H1 (cell line): Measurements from ENCODE around the gene ZFHX2. TPM values are rescaled to one million over a fixed set of nuclear protein-coding genes. Genes with fewer than 3 reads are reported as not detected.

ENCODE experiments used
- CTCF ChIA-PET: fragments of 300-600 bp; sonication (Branson Sonifier 250); formaldehyde crosslinking; loops from one replicate; lab custom pipeline; 2021; ENCODE audit not compliant: partially characterized antibody; lab: Charles Lee
- POLR2A ChIA-PET: fragments of 300-600 bp; sonication (Branson Sonifier 250); formaldehyde crosslinking; loops from one replicate; lab custom pipeline; 2021; ENCODE audit warnings: inconsistent platforms; ENCODE audit not compliant: partially characterized antibody; lab: Charles Lee
- DNase-seq, 2 experiments: peaks; one replicate each; pipeline versions ENCODE4 v3.0.0 to v3.0.0-alpha.2; 2010 to 2022; ENCODE audit warnings: low spot score in 2 of 2, low read depth in 1 of 2, mixed read lengths in 1 of 2
- FAIRE-seq: peaks from 2 replicates; lab custom pipeline; 2011; peaks lifted over from hg19 to GRCh38; lab: Jason Lieb, UNC
- H2AFZ ChIP-seq: 2 replicates; pipeline ENCODE4 v1.8.1; 2012; ENCODE audit warnings: low read length, inconsistent platforms
- H2AK5ac ChIP-seq: 2 replicates; pipeline ENCODE4 v1.6.1; 2013; ENCODE audit warnings: low read depth, low read length
- H2BK120ac ChIP-seq: replicated peaks from 2 replicates; pipeline ENCODE3; 2013; ENCODE audit warnings: low read depth, low read length, inconsistent platforms
- H2BK12ac ChIP-seq: 2 replicates; pipeline ENCODE4 v1.6.1; 2013; ENCODE audit warnings: low read depth, low read length
- H2BK15ac ChIP-seq: 2 replicates; pipeline ENCODE4 v1.6.1; 2013; ENCODE audit warnings: low read length
- H2BK20ac ChIP-seq: 2 replicates; pipeline ENCODE4 v1.6.1; 2013; ENCODE audit warnings: low read length
- H2BK5ac ChIP-seq: 2 replicates; pipeline ENCODE4 v1.6.1; 2013; ENCODE audit warnings: low read depth, low read length
- H3K14ac ChIP-seq: 2 replicates; pipeline ENCODE4 v1.6.1; 2013; ENCODE audit warnings: inconsistent platforms; ENCODE audit not compliant: insufficient read length
- H3K18ac ChIP-seq: 2 replicates; pipeline ENCODE4 v1.6.1; 2013; ENCODE audit warnings: low read length; ENCODE audit errors: extremely low read depth
- H3K23ac ChIP-seq: 2 replicates; pipeline ENCODE4 v1.6.1; 2013; ENCODE audit warnings: inconsistent platforms; ENCODE audit not compliant: insufficient read length
- H3K23me2 ChIP-seq: 2 replicates; pipeline ENCODE4 v1.6.1; 2013; ENCODE audit warnings: low read depth, low read length
- H3K27ac ChIP-seq: 2 replicates; pipeline ENCODE4 v1.6.1; 2011; ENCODE audit warnings: low read depth, low read length, inconsistent platforms
- H3K27me3 ChIP-seq, 4 experiments: replicated peaks in 1 of 4; 1 replicate in 1 of 4; 2 replicates in 3 of 4; pipeline versions ENCODE4 v1.6.1 to v1.8.1; 2011 to 2013; ENCODE audit warnings: low read length in 3 of 4, mild to moderate bottlenecking in 3 of 4, inconsistent platforms in 2 of 4, mixed read lengths in 2 of 4, moderate library complexity in 1 of 4; ENCODE audit not compliant: control insufficient read depth in 3 of 4, insufficient read depth in 3 of 4; ENCODE audit errors: extremely low read depth in 1 of 4
- H3K36me3 ChIP-seq, 4 experiments: 2 replicates each; pipeline versions ENCODE4 v1.6.1 to v1.8.1; 2011 to 2013; ENCODE audit warnings: mild to moderate bottlenecking in 4 of 4, low read length in 3 of 4, moderate library complexity in 2 of 4, control low read depth in 1 of 4, inconsistent platforms in 1 of 4; ENCODE audit not compliant: insufficient read depth in 4 of 4, control insufficient read depth in 2 of 4
- H3K4ac ChIP-seq: replicated peaks from 2 replicates; pipeline ENCODE3; 2013; ENCODE audit warnings: low read length, low read depth, mixed read lengths, inconsistent platforms; ENCODE audit not compliant: insufficient read length
- H3K4me1 ChIP-seq, 4 experiments: replicated peaks in 1 of 4; 1 replicate in 1 of 4; 2 replicates in 3 of 4; pipeline versions ENCODE4 v1.6.1 to v1.8.1; 2011 to 2013; ENCODE audit warnings: low read length in 3 of 4, inconsistent platforms in 2 of 4, mixed read lengths in 1 of 4; ENCODE audit not compliant: insufficient read depth in 4 of 4, control insufficient read depth in 3 of 4
- H3K4me2 ChIP-seq, 2 experiments: 2 replicates each; pipeline versions ENCODE4 v1.6.1 to v1.8.1; 2011 to 2013; ENCODE audit warnings: low read depth in 2 of 2, low read length in 2 of 2, control low read depth in 1 of 2, inconsistent platforms in 1 of 2, mild to moderate bottlenecking in 1 of 2; ENCODE audit not compliant: insufficient read depth in 1 of 2
- H3K4me3 ChIP-seq, 4 experiments: fragments of 200-600, 300-600 bp in 1 of 4; sonication (generic), shearing (Covaris generic), sonication (Bioruptor Twin) in 1 of 4; 2 replicates each; pipeline versions ENCODE4 v1.5.1 to v1.8.1; 2011 to 2016; ENCODE audit warnings: low read length in 4 of 4, low read depth in 3 of 4, control low read depth in 2 of 4, inconsistent platforms in 2 of 4, mild to moderate bottlenecking in 2 of 4, mixed read lengths in 1 of 4, moderate library complexity in 1 of 4; ENCODE audit not compliant: insufficient read depth in 2 of 4; ENCODE audit errors: extremely low read depth in 1 of 4
- H3K56ac ChIP-seq: replicated peaks from 2 replicates; pipeline ENCODE3; 2013; ENCODE audit warnings: low read depth, mild to moderate bottlenecking, mixed read lengths, low read length, inconsistent platforms; ENCODE audit not compliant: insufficient read length
- H3K79me1 ChIP-seq: 2 replicates; pipeline ENCODE4 v1.6.1; 2013; ENCODE audit warnings: low read depth, low read length, control low read depth
- H3K79me2 ChIP-seq, 2 experiments: 2 replicates each; pipeline versions ENCODE4 v1.6.1 to v1.8.1; 2012 to 2013; ENCODE audit warnings: low read length in 2 of 2, mild to moderate bottlenecking in 2 of 2, inconsistent platforms in 1 of 2; ENCODE audit not compliant: insufficient read depth in 2 of 2, control insufficient read depth in 1 of 2
- H3K9ac ChIP-seq, 4 experiments: replicated peaks in 1 of 4; 1 replicate in 1 of 4; 2 replicates in 3 of 4; pipeline versions ENCODE4 v1.6.1 to v1.8.1; 2011 to 2013; ENCODE audit warnings: low read depth in 3 of 4, low read length in 3 of 4, control low read depth in 2 of 4, mild to moderate bottlenecking in 2 of 4, moderate library complexity in 2 of 4, inconsistent platforms in 1 of 4; ENCODE audit errors: extremely low read depth in 1 of 4
- H3K9me3 ChIP-seq, 2 experiments: 2 replicates each; pipeline versions ENCODE4 v1.6.1 to v1.8.1; 2012 to 2013; ENCODE audit warnings: mild to moderate bottlenecking in 2 of 2, moderate library complexity in 2 of 2, control low read depth in 1 of 2, inconsistent platforms in 1 of 2, low read depth in 1 of 2, low read length in 1 of 2, mixed read lengths in 1 of 2; ENCODE audit not compliant: insufficient read depth in 2 of 2
- H4K20me1 ChIP-seq, 2 experiments: replicated peaks in 1 of 2; 2 replicates each; pipeline versions ENCODE3 to v1.8.1; 2011 to 2013; ENCODE audit warnings: inconsistent platforms in 2 of 2, low read length in 2 of 2, mild to moderate bottlenecking in 1 of 2; ENCODE audit not compliant: insufficient read depth in 2 of 2, control insufficient read depth in 1 of 2
- H4K5ac ChIP-seq: 2 replicates; pipeline ENCODE4 v1.6.1; 2013; ENCODE audit warnings: low read length, low read depth, mixed read lengths, inconsistent platforms; ENCODE audit not compliant: insufficient read length
- H4K8ac ChIP-seq: 2 replicates; pipeline ENCODE4 v1.8.0; 2013; ENCODE audit warnings: mild to moderate bottlenecking, moderate library complexity, low read length, inconsistent platforms; ENCODE audit not compliant: insufficient read depth; ENCODE audit errors: extremely low read depth
- H4K91ac ChIP-seq: replicated peaks from 2 replicates; pipeline ENCODE3; 2013; ENCODE audit warnings: low read length, mixed read lengths, inconsistent platforms; ENCODE audit not compliant: insufficient read length
- ASH2L ChIP-seq: fragments of 200-600, 300-600 bp; sonication (generic); IDR thresholded peaks from one replicate; pipeline ENCODE4 v1.7.1; 2017; ENCODE audit warnings: low read length
- CBX5 ChIP-seq: fragments of 300-800, 300-1000 bp; sonication (generic); IDR thresholded peaks from 2 replicates; pipeline ENCODE4 v1.7.1; 2016; ENCODE audit warnings: antibody characterized with exemption, low read length, low read depth
- CHD2 ChIP-seq: IDR thresholded peaks from 2 replicates; pipeline ENCODE4 v1.6.1; 2012; ENCODE audit warnings: low read length, improper control_type of control experiment
- JUND ChIP-seq: IDR thresholded peaks from 2 replicates; pipeline ENCODE4 v1.6.1; 2011; ENCODE audit warnings: mild to moderate bottlenecking, improper control_type of control experiment, low read length
- MAFK ChIP-seq: IDR thresholded peaks from 2 replicates; pipeline ENCODE4 v1.6.1; 2012; ENCODE audit warnings: low read depth, mild to moderate bottlenecking, improper control_type of control experiment, low read length
- NANOG ChIP-seq: IDR thresholded peaks from 2 replicates; pipeline ENCODE4 v1.6.1; 2011; ENCODE audit warnings: low read length, low read depth, mild to moderate bottlenecking, inconsistent platforms; ENCODE audit not compliant: insufficient read depth, poor library complexity, severe bottlenecking
- PHF8 ChIP-seq: fragments of 200-600 bp; sonication (generic); conservative IDR thresholded peaks from 2 replicates; pipeline ENCODE4 v1.7.1; 2012; ENCODE audit warnings: low read depth, mild to moderate bottlenecking, inconsistent platforms, low read length, moderate library complexity
- POLR2A ChIP-seq, 2 experiments: IDR thresholded peaks; 1 replicate in 1 of 2; 2 replicates in 1 of 2; pipeline ENCODE4 v1.6.1; 2011; ENCODE audit warnings: low read depth in 2 of 2, low read length in 2 of 2, mild to moderate bottlenecking in 2 of 2; ENCODE audit errors: control extremely low read depth in 1 of 2
- POLR2AphosphoS5 ChIP-seq: IDR thresholded peaks from 2 replicates; pipeline ENCODE4 v1.6.1; 2011; ENCODE audit warnings: low read depth, low read length
- SP2 ChIP-seq: IDR thresholded peaks from 2 replicates; pipeline ENCODE4 v1.6.1; 2012; ENCODE audit warnings: mild to moderate bottlenecking, low read length, inconsistent platforms
- WGBS, 2 experiments: shearing (Covaris generic) in 1 of 2; methylation state at CpG; one replicate each; pipeline versions ENCODE4 v1.1.6 to v1.1.7; 2013 to 2015; ENCODE audit warnings: low lambda C conversion rate in 2 of 2, mixed read lengths in 2 of 2, inconsistent platforms in 1 of 2, low coverage in 1 of 2, missing lambda C conversion rate in 1 of 2; ENCODE audit not compliant: insufficient replicate concordance in 2 of 2, insufficient coverage in 1 of 2, insufficient read length in 1 of 2; ENCODE audit errors: extremely low coverage in 1 of 2, missing lambda C conversion rate in 1 of 2; 5-methylcytosine and 5-hydroxymethylcytosine counted together
- polyA plus RNA-seq, 7 experiments: library from polyadenylated mRNA; depleted of rRNA in 3 of 7; stranded (reverse) in 5 of 7; unstranded in 2 of 7; fragments of >200 nt in 5 of 7; fragments of 200-250 nt in 2 of 7; gene quantifications; 1 replicate in 5 of 7; 2 replicates in 1 of 7; 4 replicates in 1 of 7; pipeline versions ENCODE4 v1.2.1 to v1.2.3, GENCODE V29; 2011 to 2013; ENCODE audit warnings: missing spikeins in 2 of 7, mixed read lengths in 2 of 7
- total RNA-seq: library from RNA; stranded (reverse); fragmentation: NEBNext Ultra II Directional; extraction: Animal tissue kit (Norgen Biotek cat#: 25700); gene quantifications from 2 replicates; pipeline ENCODE4 v1.2.1, GENCODE V29; 2021
- TF ChIP-seq, protein P1 (sequence below): IDR thresholded peaks from 2 replicates; pipeline ENCODE4 v1.6.1; 2012; ENCODE audit warnings: low read length, inconsistent platforms

The ZFHX2 gene
- total and polyA plus RNA-seq, 2 of the 8 experiments (the other 6 are each of a cell fraction or from before 2014, with no cell fraction given), result 2.7 to 27.0 TPM

DNA sequence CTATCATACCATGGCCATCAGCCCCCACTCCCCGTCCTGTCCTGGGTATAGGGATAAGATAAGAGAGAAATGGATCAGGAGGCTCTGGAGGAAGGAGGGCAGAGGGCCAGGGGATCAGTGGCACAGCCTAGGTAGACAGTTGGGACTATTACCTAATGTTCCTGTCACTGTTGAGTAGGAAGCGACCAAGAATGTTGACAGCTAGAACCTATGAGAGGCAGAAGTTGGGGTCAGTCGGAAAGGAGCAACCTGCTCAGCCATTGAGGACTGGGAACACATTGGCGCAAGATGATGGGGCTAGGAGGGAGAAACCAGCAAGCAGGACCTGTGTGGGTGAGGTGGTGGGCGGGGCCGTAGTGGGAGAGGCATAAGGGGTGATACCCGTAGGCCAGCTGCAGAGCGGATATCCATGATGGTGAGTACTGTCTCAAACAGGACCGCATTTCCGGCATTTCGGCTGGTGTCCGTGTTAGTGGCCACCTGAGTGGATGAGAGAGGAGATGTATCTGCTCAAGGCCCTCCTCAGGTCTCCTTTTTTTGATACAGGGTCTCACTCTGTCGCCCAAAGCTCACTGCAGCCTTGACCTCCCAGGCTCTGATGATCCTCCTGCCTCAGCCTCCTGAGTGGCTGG, 12.7 kb upstream of the ZFHX2 start:
- no peak overlapping the region for H3K4ac ChIP-seq
- no peak overlapping the region for H2BK120ac ChIP-seq
- no peak overlapping the region for H2BK12ac ChIP-seq
- peaks cover 0 to 5% of the 10 kb centered on the region in 2 experiments for H4K20me1 ChIP-seq
- no peak overlapping the region for H2AK5ac ChIP-seq
- no peak overlapping the region for H4K8ac ChIP-seq
- no peak overlapping the region for H3K14ac ChIP-seq
- H3K27ac ChIP-seq, result no peak overlapping the region
- H3K18ac ChIP-seq, result no peak overlapping the region
- ChIA-PET POLR2A (interaction anchor here (1.1 to 52.7 kb wide), 5 partner anchors 6 to 85 kb away, joined by 3 to 1523 read pairs (median 40); partner anchors contain the start of genes JPH4, NGDN, THTPA and ZFHX2), CTCF (interaction anchor here (0.8 to 70.5 kb wide), 7 partner anchors 8 to 87 kb away, joined by 3 to 2092 read pairs (median 11); partner anchors contain the start of gene NGDN)
- no peak overlapping the region for H3K4me3 ChIP-seq
- no peak for FAIRE-seq
- H4K5ac ChIP-seq, result no peak overlapping the region
- H2AFZ ChIP-seq, result no peak overlapping the region
- H3K79me2 ChIP-seq, result no peaks in the 10 kb centered on the region
- no peak overlapping the region for H4K91ac ChIP-seq
- WGBS, 2 experiments, result 95% methylated on average over 13 of the region's 13 CpGs; no CpG with 5 or more reads in 1 of the 2 experiments
- TF ChIP-seq NANOG (no peak), ASH2L (no peak), MAFK (no peak), CHD2 (no peak), POLR2A (IDR thresholded peaks at IDR 0.05; ENCODE audit: control extremely low read depth in 1 of 2, low read depth in 2 of 2, low read length in 2 of 2) (peak in 1 of 2 experiments; percentile 71; a peak in 1 of 3 replicates), PHF8 (no peak), SP2 (no peak), CBX5 (no peak), JUND (no peak), POLR2AphosphoS5 (peak; percentile 12; the same call in 1 of the 2 replicates)
- TF ChIP-seq, protein P1, sequence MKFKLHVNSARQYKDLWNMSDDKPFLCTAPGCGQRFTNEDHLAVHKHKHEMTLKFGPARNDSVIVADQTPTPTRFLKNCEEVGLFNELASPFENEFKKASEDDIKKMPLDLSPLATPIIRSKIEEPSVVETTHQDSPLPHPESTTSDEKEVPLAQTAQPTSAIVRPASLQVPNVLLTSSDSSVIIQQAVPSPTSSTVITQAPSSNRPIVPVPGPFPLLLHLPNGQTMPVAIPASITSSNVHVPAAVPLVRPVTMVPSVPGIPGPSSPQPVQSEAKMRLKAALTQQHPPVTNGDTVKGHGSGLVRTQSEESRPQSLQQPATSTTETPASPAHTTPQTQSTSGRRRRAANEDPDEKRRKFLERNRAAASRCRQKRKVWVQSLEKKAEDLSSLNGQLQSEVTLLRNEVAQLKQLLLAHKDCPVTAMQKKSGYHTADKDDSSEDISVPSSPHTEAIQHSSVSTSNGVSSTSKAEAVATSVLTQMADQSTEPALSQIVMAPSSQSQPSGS, result no peak
- no peak overlapping the region for H3K56ac ChIP-seq
- H2BK20ac ChIP-seq, result no peak overlapping the region
- no peak overlapping the region for H2BK5ac ChIP-seq
- H3K27me3 ChIP-seq, result no peaks in the 10 kb centered on the region
- H3K4me1 ChIP-seq, result peaks cover 6 to 21% (median 8%) of the 10 kb centered on the region in 4 experiments; a peak in 6 of 7 replicates
- no peak overlapping the region for H3K9ac ChIP-seq
- peaks cover 7% of the 10 kb centered on the region; the same call in 1 of the 2 replicates for H3K23me2 ChIP-seq
- no peak overlapping the region for H3K23ac ChIP-seq
- H3K4me2 ChIP-seq, result no peak overlapping the region
- no peak overlapping the region for H2BK15ac ChIP-seq
- no peaks in the 10 kb centered on the region for H3K9me3 ChIP-seq
- H3K36me3 ChIP-seq, result peaks cover 11 to 27% (median 17%) of the 10 kb centered on the region in 4 experiments; a peak in 7 of 8 replicates
- no peaks in the 10 kb centered on the region for H3K79me1 ChIP-seq
- no peak for DNase-seq
